Measurements from ENCODE around the gene B4GALNT2. TPM values are rescaled to one million over a fixed set of nuclear protein-coding genes. Genes with fewer than 3 reads are reported as not detected.

B4GALNT2 gene
- polyA plus RNA-seq, 1 experiment, result 0.01 TPM

GRCh38 chr17:49216482-49216881 lies 83.9 kb downstream of the B4GALNT2 start:
- no peak for DNase-seq (ENCODE audit: low read depth, low spot score)
- H3K27me3 ChIP-seq (ENCODE audit: control insufficient read depth, insufficient read depth, low read length), result peaks cover 4% of the 10 kb centered on the region
- TF ChIP-seq CTCF (IDR thresholded peaks at IDR 0.05; ENCODE audit: low read depth, low read length), result no peak
- H3K27ac ChIP-seq (ENCODE audit: low read depth, low read length), result no peak overlapping the region
- peaks cover 3% of the 10 kb centered on the region; the same call in 1 of the 2 replicates for H3K9me3 ChIP-seq (ENCODE audit: control insufficient read depth, insufficient read depth, low read length)
- ChIA-PET POLR2A (interaction anchor here (0.7 kb wide), 1 partner anchor 51 kb away, joined by 3 read pairs; no protein-coding TSS in a partner anchor), CTCF (no interaction called here)
- H3K4me3 ChIP-seq (ENCODE audit: low read depth, low read length), result no peak overlapping the region

- peaks cover 3% of the 10 kb centered on the region; the same call in 1 of the 2 replicates for H3K9me3 ChIP-seq (ENCODE audit: control insufficient read depth, insufficient read depth, low read length)
- CTCF ChIA-PET, result no interaction called here
- H3K4me3 ChIP-seq (ENCODE audit: low read depth, low read length), result no peak overlapping the region
- peaks cover 4% of the 10 kb centered on the region for H3K27me3 ChIP-seq (ENCODE audit: control insufficient read depth, insufficient read depth, low read length)
- TF ChIP-seq CTCF (IDR thresholded peaks at IDR 0.05; ENCODE audit: low read depth, low read length), result no peak
- H3K27ac ChIP-seq (ENCODE audit: low read depth, low read length), result no peak overlapping the region
- POLR2A ChIA-PET, result no interaction called here
- DNase-seq (ENCODE audit: low read depth, low spot score), result no peak
Observed at GRCh38 chr17:49216953-49217650, 84.5 kb downstream of the B4GALNT2 start.

GRCh38 chr17:49217651-49218413 lies 85.3 kb downstream of the B4GALNT2 start:
- H3K27me3 ChIP-seq (ENCODE audit: control insufficient read depth, insufficient read depth, low read length), result peaks cover 10% of the 10 kb centered on the region
- no peak overlapping the region for H3K4me3 ChIP-seq (ENCODE audit: low read depth, low read length)
- H3K9me3 ChIP-seq (ENCODE audit: control insufficient read depth, insufficient read depth, low read length), result peaks cover 3% of the 10 kb centered on the region; the same call in 1 of the 2 replicates
- H3K27ac ChIP-seq (ENCODE audit: low read depth, low read length), result no peak overlapping the region
- ChIA-PET POLR2A (no interaction called here), CTCF (interaction anchor here (0.6 kb wide), 1 partner anchor 11 kb away, joined by 3 read pairs; no protein-coding TSS in a partner anchor)
- DNase-seq (ENCODE audit: low read depth, low spot score), result no peak
- no peak for TF ChIP-seq CTCF (IDR thresholded peaks at IDR 0.05; ENCODE audit: low read depth, low read length)

GRCh38 chr17:49218941-49219913 lies 86.7 kb downstream of the B4GALNT2 start:
- DNase-seq (ENCODE audit: low read depth, low spot score), result no peak
- TF ChIP-seq CTCF (IDR thresholded peaks at IDR 0.05; ENCODE audit: low read depth, low read length), result peak; percentile 7; the same call in 1 of the 2 replicates
- Histone ChIP-seq H3K27ac (ENCODE audit: low read depth, low read length) (no peak overlapping the region), H3K4me3 (ENCODE audit: low read depth, low read length) (no peak overlapping the region), H3K27me3 (ENCODE audit: control insufficient read depth, insufficient read depth, low read length) (peaks cover 24% of the 10 kb centered on the region), H3K9me3 (ENCODE audit: control insufficient read depth, insufficient read depth, low read length) (peaks cover 3% of the 10 kb centered on the region; the same call in 1 of the 2 replicates)
- POLR2A ChIA-PET, result no interaction called here
- CTCF ChIA-PET, result no interaction called here

Data from AG04450 (cell line).